ENCODE data around the gene ACADS. TPM values are rescaled to one million over a fixed set of nuclear protein-coding genes. Genes with fewer than 3 reads are reported as not detected.

The ACADS gene
- total RNA-seq, 4 donors from 2014 or later = 1.2 to 46.1 (median 13.9) TPM

DNA sequence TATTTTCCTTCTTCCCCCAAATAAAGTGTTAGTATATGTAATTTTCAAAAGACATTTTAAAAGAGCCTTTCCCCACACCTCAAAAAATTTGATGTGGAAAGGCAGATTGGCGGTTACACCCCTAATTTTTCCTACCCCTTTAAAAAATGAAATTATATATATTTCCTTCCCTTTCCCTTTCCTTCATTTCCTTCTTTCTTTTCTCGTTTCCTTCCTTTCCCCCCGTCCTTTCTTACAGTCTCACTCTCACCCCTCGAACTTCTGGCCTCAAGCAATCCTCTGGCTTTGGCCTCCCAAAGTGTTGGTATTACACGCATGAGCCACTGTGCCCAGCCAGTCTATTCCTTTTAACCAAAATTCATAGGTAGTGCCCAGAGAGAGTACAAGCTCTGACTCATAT is 19.6 kb upstream of the ACADS start:
- H3K27ac ChIP-seq = no peak overlapping the region
- no peaks in the 10 kb centered on the region for H3K9me3 ChIP-seq
- no peaks in the 10 kb centered on the region for H3K4me1 ChIP-seq
- H3K27me3 ChIP-seq = no peaks in the 10 kb centered on the region
- intact Hi-C loops (cut with DNase I; ENCODE audit: low total_unique reads) = no loop called here
- TF ChIP-seq, protein P1, sequence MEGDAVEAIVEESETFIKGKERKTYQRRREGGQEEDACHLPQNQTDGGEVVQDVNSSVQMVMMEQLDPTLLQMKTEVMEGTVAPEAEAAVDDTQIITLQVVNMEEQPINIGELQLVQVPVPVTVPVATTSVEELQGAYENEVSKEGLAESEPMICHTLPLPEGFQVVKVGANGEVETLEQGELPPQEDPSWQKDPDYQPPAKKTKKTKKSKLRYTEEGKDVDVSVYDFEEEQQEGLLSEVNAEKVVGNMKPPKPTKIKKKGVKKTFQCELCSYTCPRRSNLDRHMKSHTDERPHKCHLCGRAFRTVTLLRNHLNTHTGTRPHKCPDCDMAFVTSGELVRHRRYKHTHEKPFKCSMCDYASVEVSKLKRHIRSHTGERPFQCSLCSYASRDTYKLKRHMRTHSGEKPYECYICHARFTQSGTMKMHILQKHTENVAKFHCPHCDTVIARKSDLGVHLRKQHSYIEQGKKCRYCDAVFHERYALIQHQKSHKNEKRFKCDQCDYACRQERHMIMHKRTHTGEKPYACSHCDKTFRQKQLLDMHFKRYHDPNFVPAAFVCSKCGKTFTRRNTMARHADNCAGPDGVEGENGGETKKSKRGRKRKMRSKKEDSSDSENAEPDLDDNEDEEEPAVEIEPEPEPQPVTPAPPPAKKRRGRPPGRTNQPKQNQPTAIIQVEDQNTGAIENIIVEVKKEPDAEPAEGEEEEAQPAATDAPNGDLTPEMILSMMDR (IDR thresholded peaks at IDR 0.05) = no peak
- no peak for TF ChIP-seq POLR2A (IDR thresholded peaks at IDR 0.05)
- H3K36me3 ChIP-seq = no peaks in the 10 kb centered on the region
- no peak overlapping the region for H3K4me3 ChIP-seq
- DNase-seq = no peak

DNA sequence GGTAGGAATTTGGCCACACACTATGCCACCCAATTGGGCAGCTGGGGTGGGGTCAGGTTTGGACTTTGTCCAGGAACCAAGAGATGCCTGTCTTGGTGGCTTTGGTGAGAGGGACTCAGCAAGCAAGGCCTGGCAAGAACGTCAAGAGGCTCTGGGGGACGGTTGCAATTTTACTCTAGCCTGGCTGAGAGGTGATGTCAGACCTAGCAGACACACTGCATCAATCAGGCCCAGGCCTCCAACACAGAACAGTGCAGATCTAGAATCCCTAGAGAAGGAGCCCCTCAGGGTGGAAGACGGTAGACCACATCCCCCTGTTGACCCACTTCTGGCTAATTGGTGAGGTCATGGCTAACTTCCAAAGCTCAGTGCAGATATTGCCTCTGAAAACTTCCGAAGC is 17.0 kb upstream of the ACADS start:
- H3K4me1 ChIP-seq = peaks cover 0 to 7% of the 10 kb centered on the region in 2 donors
- TF ChIP-seq POLR2A (IDR thresholded peaks at IDR 0.05) = no peak
- TF ChIP-seq, protein P1 (IDR thresholded peaks at IDR 0.05) = no peak
- H3K27ac ChIP-seq = no peak overlapping the region
- no peaks in the 10 kb centered on the region for H3K27me3 ChIP-seq
- intact Hi-C loops (cut with DNase I; ENCODE audit: low total_unique reads) = no loop called here
- no peaks in the 10 kb centered on the region for H3K36me3 ChIP-seq
- no peak overlapping the region for H3K4me3 ChIP-seq
- no peaks in the 10 kb centered on the region for H3K9me3 ChIP-seq
- no peak for DNase-seq

DNA sequence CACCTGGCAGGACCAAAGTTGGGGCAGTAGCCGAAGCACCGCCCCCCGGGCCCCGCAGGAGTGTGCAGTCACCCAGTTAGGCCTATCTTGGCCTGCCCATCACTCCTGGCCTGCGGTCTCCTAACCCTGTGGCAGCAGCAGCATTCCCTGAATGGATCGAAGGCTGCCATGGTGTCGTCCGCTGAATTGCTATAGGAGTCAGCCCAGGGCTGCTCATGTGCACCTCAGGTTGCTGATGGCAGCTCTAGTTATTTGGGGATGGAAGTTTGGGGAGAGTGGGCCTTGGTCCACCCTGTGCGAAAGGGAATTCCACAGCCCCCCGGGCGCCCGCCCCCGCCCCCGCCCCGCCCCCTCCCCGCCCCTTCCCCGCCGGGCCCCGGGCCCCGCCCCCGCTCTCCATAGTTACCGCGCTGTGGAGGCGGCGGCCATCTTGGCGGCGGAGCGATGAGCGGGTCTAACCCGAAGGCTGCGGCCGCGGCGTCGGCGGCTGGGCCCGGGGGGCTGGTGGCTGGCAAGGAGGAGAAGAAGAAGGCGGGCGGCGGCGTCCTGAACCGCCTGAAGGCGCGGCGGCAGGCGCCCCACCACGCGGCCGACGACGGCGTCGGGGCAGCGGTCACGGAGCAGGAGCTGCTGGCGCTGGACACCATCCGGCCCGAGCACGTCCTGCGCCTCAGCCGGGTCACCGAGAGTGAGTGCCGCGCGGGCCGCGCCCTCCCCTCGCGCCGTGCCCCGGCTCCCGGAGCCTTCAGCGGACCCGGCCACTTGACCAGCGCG is 15.4 kb upstream of the ACADS start, which contains the start of gene UNC119B:
UNC119B (plus strand) TSS at position 428 of the 774 bp plus-strand sequence; CDS start at position 445, 17 bp downstream.
- peak; percentile 48 to 70 for DNase-seq
- peak within 1 kb of the TSS; percentile 88 to 89 for H3K27ac ChIP-seq
- peak within 1 kb of the TSS; percentile 39 to 79 for H3K4me3 ChIP-seq
- H3K27me3 ChIP-seq = no peaks in the 10 kb centered on the region
- H3K4me1 ChIP-seq = peaks cover 0 to 7% of the 10 kb centered on the region in 2 donors
- no peaks in the 10 kb centered on the region for H3K9me3 ChIP-seq
- TF ChIP-seq, protein P1 (IDR thresholded peaks at IDR 0.05) = peak in 1 of 4 experiments; percentile 22
- peak in 1 of 2 donors; percentile 43 for TF ChIP-seq POLR2A (IDR thresholded peaks at IDR 0.05)
- H3K36me3 ChIP-seq = no peaks in the 10 kb centered on the region
- intact Hi-C loops (cut with DNase I; ENCODE audit: low total_unique reads) = loop anchor here (5.0 kb wide), 1 partner anchor 63 kb away; no protein-coding TSS in a partner anchor

DNA sequence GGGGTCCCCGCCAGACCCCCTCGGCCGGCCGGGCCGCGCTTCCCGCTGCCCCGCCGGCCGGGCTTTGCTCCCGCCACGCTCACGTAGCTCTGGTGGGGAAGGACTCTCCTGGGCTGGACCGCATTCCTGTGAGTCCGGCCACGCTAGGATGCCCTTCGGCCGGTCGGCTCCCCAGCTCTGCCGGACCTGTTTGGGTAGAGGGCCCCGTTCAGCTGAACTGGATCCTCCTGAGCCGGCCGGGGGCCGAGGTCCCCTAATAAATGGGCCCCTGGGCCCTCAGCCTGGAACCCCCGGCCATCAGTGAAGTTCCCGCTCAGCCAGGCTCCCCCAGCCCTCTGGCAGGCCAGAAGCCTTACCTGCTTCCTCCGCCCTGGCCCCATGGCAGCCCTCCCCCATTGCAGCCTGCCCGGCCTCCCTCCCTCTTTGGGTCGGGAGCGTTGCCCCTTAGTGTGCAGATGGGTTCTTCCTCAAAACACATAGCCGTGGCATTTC is 14.8 kb upstream of the ACADS start:
- peaks cover 0 to 7% of the 10 kb centered on the region in 2 donors for H3K4me1 ChIP-seq
- TF ChIP-seq POLR2A (IDR thresholded peaks at IDR 0.05) = no peak
- TF ChIP-seq, protein P1 (IDR thresholded peaks at IDR 0.05) = no peak
- no peaks in the 10 kb centered on the region for H3K27me3 ChIP-seq
- H3K27ac ChIP-seq = peak overlapping the region; percentile 88 to 89
- H3K4me3 ChIP-seq = peak overlapping the region; percentile 39 to 79
- intact Hi-C loops (cut with DNase I; ENCODE audit: low total_unique reads) = loop anchor here (5.0 kb wide), 1 partner anchor 64 kb away; no protein-coding TSS in a partner anchor
- DNase-seq = peak; percentile 22 to 27
- no peaks in the 10 kb centered on the region for H3K36me3 ChIP-seq
- no peaks in the 10 kb centered on the region for H3K9me3 ChIP-seq

DNA sequence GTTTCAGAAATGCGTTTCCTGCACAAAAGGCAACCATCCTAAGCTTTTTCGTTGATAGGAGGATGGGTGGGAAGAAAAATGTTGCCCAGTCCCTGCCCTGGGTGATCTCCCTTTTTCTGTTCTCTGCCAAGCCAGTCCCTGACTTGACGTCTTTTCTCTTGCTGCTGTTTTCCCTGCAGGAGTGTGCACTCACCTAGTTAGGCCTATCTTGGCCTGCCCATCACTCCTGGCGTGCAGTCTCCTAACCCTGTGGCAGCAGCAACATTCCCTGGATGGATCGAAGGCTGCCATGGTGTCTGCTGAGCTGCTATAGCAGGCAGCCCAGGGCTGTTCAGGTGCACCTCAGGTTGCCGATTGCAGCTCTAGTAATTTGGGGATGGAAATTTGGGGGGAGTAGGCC is 14.2 kb upstream of the ACADS start:
- intact Hi-C loops (cut with DNase I; ENCODE audit: low total_unique reads) = loop anchor here (5.0 kb wide), 1 partner anchor 64 kb away; no protein-coding TSS in a partner anchor
- TF ChIP-seq POLR2A (IDR thresholded peaks at IDR 0.05) = no peak
- TF ChIP-seq, protein P1 (IDR thresholded peaks at IDR 0.05) = no peak
- H3K4me1 ChIP-seq = peaks cover 0 to 7% of the 10 kb centered on the region in 2 donors
- peak overlapping the region; percentile 39 to 79 for H3K4me3 ChIP-seq
- H3K9me3 ChIP-seq = no peaks in the 10 kb centered on the region
- H3K36me3 ChIP-seq = no peaks in the 10 kb centered on the region
- H3K27me3 ChIP-seq = no peaks in the 10 kb centered on the region
- DNase-seq = no peak
- H3K27ac ChIP-seq = peak overlapping the region; percentile 88 to 89

Measured in uterus (tissue), 4 donors.